GM21786 (cell line): Measurements from ENCODE around the gene MTRFR.
"Not testable (repeated sequence)": the region's sequence is repeated elsewhere in the genome, so short reads cannot be mapped to it uniquely, and the experiment has no call there.

Experiments
- ATAC-seq: cut with Tn5 transposase; IDR thresholded peaks from one replicate; pipeline ENCODE4 v1.9.1; 2021; ENCODE audit not compliant: unreplicated experiment

Gene MTRFR

DNA sequence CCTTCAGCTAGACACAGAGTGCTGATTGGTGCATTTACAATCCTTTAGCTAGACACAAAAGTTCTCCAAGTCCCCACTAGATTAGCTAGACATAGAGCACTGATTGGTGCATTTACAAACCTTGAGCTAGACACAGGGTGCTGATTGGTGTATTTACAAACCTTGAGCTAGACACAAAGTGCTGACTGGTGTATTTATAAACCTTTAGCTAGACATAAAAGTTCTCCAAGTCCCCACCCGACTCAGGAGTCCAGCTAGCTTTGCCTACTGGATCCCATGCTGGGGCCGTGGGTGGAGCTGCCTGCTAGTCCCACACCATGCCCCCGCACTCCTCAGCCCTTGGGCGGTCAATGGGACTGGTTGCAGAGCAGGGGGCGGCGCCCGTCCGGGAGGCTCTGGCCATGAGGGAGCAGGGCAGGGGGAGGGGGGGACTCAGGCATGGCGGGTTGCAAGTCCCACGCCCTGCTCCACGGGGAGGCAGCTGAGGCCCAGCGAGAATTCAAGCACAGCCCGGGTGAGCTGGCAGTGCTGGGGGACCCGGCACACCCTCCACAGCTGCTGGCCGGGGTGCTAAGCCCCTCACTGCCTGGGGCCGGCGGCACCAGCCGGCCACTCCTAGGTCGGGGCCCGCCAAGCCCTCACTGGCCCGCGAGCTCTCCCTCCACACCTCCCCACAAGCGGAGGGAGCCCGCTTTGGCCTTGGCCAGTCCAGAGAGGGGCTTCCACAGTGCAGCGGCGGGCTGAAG is 15.9 kb downstream of the MTRFR start:
- ATAC-seq, result not testable (repeated sequence)

DNA sequence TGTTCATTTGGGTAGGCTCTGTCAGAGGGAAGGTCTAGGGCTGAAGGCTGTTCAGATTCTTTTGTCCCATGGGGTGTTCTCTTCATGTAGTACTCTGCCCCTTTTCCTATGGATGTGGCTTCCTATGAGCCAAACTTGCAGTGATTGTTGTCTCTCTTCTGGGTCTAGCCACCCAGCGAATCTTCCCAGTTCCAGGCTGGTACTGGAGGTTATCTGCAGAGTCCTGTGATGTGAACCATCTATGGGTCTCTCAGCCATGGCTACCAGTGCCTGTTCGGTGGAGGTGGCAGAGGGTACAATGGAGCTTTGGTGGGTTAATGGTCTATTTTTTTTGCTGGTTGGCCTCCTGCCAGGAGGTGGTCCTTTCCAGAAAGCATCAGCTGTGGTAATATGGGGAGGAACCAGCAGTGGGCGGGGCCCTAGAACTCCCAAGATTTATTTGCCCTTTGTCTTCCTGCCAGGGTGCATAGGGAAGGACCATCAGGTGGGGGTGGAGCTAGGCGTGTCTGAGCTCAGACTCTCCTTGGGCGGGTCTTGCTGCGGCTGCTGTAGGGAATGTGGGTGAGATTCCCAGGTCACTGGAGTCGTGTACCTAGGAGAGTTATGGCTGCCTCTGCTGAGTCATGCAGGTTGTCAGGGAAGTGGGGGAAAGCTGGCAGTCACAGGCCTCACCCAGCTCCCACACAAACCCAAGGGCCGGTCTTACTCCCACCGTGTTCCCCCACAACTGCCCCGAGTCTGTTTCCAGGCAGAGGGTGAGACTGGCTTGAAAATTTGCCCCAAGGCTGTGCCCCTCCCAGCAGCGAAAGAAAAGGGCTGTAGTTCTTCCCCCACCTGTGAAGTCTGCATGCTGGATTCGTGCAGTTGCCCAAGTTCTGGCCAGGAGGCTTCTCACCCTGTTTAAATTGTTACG is 17.5 kb downstream of the MTRFR start:
- ATAC-seq, result no peak

DNA sequence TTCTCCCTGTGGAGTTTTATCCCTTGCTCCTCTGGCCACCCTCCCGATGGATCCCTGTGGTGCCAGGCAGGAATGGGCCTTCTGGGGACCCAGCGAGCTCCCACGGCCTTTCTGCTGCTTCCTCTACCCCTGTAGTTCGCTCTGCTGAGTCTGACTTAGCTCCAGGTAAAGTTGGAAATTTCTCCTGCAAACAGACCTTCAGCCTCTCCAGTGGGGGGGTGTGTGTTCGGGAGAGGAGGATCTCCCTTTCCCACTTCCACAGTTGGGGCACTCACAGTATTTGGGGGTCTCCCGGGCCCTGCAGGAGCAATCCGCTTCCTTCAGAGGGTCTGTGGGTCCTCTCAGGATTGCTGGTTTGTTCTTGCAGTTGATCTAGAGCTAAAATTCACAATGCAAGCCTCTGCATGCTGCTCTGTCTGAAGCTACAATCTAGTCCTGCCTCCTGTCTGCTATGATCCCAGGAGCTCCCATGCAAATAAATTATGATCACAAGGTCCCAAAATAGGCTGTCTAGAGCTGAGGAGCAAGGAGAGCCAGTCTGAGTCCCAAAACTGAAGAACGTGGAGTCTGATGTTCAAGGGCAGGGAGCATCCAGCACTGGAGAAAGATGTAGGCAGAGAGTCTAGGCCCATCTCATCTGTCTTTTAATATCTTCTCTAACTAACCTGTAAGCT is 18.3 kb downstream of the MTRFR start:
- no peak for ATAC-seq

DNA sequence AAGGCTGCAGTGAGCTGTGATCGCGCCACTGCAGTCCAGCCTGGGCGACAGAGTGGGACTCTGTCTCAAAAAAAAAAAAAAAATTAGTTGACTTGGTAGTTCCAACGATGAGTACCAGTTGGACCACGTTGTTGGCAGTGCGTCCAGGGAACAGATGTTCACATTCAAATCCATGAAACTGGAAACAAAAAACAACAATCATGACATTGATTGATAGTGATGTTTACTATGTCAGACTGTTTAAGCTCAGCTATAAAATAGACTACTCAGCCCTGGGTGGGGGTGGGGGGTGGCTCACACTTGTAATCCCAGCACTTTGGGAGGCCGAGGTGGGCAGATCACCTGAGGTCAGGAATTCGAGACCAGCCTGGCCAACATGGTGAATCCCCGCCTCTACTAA is 19.1 kb downstream of the MTRFR start:
- not testable (repeated sequence) for ATAC-seq

DNA sequence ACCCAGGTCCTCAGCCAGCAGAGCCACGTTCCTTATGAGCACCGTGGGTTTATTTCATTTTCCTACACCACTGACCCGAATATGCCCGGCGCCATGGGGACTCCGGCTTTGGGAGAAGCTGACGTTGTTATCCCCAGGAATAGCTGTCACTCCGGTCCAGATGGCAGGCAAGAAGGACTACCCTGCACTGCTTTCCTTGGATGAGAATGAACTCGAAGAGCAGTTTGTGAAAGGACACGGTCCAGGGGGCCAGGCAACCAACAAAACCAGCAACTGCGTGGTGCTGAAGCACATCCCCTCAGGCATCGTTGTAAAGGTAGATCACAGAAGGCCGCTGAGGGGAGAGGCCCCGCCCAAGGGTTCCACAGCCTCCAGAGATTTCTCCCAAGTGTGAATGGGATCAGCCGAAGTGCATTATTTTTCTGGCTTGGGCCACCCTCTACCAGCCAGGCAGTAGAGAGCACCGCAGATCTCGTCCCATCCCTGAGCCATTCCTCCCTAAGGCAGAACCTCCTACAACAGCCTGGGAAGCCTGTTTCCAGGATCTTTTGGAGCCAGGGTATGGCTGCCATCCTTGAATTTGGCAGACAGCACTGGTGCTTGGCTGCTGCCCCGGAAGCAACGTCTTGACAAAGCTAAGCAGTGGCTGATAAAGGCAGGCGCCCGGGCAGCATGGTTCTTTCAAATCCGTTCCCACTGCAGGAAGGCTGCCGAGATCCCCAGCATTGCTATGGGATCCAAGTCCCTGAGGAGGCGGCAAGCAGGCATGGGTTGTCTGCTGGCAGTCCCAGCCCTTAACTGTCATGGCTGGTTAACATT is 20.6 kb downstream of the MTRFR start:
- ATAC-seq, result no peak

DNA sequence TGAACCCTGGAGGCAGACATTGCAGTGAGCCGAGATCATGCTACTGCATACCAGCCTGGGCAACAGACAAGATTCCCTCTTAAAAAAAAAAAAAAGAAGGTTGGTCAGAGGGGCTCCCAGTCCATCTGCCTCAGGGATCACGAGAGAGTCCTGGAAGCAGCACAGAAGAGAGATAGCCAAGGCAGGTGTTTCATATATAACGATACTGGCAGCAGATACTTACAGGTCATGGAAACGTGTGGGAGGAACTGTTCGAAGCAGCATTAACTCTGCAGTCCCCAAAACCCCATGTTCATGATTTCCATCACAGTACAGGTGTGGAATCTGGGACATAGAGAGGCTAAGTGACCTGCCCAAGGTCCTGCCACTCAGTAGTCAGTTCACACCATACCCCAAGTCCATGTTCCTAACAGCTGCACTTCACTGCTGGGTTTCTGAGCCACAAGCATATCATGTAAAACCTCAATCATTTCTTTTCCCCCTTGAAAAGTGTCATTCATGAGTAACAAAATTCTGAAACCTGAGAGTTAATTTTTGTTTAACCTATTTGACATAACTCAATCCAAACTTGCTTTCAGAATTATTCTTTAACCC is 21.7 kb downstream of the MTRFR start:
- ATAC-seq, result no peak

DNA sequence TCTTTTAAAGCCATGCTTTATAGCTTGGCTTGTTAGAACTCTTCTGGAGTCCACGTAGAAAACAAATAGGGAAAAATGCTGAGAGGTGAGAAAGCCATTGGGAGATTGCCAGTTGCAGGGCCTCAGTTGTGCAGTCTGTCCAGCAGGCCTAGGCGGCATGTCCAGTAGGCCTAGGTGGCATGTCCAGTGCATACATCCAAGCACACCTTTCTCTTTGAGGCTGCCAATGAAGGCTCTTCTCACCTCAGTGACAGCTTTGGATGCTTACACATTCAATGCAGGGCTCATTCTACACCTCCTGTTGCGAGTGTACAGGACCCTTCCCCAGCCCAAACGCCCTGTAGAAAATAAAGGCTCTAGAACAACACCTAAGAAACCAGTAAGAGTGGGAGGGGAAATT is 25.4 kb downstream of the MTRFR start:
- no peak for ATAC-seq

DNA sequence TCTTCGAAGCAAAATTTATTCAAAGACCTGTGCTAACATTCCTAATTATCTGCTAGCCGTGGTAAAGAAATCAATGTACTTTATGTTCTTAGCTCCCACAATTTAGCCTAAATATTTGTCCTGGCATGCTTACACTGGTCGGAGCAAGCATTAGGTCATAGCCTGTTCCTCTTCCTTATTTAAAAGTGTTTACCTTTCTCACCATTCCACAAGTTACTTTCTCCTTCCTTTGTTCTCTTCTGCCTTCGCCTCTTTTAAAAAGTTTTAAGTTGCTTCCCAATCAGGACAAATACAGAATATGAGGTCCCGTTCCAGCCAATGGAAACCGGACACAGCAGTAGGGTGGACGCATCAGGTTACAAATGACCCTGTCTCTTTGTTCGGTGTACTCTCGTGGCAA is 26.8 kb downstream of the MTRFR start:
- no peak for ATAC-seq

DNA sequence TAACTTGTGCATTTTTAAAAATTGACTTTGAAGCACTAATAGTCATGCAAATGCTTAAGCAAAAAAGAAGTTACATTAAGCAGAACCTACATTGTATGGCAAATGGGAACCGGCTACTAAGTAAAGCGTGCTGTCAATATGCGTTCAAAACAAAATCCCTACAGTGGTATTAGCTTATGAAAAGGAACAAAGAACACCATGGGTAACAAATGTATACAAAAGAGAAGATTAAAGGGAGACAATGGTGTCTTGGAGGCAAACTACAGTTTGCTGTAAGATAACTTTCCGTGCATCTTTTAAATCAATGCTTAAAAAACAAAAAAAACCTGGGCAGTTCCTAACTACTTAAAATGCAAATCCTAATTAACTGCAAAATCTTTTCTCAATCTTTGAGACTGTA is 28.0 kb downstream of the MTRFR start:
- ATAC-seq, result no peak

DNA sequence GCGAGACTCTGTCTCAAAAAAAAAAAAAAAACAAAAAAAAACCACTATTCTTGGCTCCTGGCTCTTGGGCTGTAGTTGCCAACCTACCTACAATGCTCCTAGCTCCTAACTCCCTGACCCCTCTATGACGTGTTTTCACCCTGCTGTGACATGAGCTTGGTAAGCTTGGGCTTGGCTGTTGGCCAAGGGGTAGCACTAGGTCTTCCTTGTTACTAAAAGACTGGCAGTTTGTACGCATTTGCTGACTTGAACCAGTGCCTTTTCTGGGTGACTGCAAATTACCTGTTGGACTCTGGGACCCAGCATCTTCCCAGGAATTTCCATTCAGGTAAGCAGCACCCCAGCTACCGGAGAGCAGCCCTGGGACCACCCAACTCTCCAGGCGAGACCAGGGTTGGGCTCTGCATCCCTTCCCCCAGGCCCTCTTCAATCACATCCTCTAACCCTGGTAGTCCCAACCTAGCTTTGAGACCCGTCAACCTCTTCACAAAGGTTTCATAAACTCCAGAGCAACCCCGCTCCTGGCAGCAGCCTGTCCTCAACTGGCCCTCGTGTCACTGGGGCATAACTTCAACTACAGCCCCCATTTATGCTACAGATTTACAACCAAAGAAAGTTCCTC is 30.1 kb downstream of the MTRFR start:
- no peak for ATAC-seq

DNA sequence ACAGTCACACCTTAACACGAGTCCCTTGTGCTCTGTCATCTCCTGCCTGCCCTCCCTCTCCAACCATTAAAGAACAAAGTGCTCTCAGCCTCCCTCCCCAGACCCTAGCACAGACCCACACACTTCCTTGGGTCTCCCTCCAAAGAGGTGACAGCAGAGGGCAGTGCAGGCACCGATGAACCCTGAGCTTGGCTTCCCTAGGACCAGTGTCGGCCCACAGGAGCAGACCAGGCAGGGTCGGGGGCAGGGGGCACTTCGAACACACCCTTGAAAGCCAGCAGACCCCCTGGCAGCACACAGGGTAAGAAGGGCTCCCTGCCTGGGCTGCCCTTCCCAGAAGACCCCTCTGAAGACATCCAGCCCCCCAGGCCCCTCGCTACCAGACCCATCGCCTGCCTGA is 31.4 kb downstream of the MTRFR start:
- no peak for ATAC-seq

DNA sequence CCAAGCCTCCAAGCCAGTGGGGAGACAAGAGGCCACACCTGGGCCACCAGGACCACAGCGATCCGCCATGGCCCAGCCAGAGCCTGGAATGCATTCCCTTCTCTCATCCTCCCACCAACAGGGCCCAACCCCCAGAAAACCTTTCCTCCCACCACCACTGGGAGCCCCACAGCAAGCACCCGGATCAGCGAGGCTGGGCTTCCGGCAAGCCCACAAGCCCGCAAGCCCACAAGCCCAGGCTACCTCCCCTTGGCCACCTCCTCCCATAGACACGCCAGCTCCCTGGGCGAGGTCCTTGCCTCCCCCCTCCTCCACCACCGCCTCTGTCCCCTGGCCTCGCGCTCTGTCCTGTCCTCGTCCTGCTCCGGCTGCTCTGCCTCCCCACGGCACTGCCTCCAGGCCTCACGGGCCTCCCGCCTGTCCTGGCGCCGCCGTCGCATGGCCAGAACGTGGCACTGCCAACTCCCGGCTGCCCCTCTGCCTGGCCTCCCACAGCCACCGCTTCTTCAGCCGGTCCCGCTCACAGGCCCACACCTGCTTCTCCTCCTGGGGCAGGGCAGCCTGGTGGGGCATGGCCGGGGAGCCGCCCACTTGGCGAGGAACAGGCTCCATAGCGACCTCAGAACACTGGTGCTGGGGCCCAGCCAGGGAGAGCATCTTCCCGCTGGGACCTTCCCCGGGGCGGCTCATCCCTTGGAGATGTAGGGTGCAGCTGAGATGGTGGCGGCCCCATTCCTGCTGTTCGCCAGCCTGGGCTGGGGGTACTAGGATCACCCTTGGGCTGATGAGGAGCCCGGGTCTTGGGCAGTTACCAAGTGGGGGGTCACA is 32.8 kb downstream of the MTRFR start:
- ATAC-seq, result no peak

DNA sequence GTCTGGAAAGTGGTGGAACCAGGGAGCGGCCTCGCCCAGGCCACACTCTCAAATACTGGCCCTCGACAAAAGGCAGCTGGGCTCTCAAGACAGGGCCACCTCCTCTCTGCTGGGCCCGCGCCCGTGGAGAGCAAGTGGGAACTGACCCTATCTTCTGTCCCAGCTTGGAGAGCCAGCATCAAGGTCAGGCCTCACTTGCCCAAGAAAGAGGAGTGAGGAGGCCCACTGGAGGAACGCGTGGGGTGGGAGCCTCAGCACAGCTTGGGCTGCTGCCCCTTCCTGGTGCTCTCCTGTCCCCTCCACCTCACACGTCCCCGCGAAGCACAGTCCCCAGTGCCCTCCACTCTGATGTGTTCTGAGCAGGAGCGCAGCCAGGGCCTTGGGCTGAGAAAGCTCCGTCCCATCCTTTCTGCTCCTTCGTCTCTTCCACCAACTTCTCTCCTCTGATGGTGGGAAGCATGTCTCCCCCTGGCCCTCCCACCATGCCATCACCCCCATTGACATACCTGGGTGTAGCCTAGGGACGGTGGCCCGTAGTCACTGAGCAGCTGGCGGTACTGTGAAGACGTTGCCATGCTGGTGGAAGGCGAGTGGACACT is 33.5 kb downstream of the MTRFR start:
- no peak for ATAC-seq

DNA sequence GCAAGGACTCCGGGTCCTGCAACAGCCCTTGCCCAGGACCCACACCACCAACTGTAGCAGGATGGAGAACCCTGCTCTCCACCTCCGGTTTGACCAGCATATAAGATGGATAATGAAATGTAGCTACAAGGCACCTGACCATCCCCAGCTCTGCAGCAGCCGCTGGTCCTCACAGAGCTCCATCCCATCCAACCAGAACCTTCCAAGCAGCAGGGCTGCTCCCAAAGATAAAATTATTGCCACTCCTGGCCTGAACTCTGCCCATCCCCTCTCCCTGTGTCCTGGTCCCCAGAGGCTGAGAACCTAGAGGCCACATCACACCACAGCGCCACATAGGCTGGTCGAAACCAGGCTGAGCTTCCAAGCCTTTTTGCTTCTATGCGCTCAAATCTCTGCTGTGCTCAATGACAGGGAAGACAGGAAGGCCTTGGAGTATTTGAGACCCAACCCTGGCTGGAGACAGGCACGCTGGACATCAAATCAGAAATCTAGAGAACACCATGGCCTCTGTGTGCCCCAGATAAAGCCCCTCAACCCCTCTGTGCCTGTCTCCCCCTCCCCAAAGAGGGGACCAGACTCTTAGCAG is 34.2 kb downstream of the MTRFR start:
- ATAC-seq, result no peak

DNA sequence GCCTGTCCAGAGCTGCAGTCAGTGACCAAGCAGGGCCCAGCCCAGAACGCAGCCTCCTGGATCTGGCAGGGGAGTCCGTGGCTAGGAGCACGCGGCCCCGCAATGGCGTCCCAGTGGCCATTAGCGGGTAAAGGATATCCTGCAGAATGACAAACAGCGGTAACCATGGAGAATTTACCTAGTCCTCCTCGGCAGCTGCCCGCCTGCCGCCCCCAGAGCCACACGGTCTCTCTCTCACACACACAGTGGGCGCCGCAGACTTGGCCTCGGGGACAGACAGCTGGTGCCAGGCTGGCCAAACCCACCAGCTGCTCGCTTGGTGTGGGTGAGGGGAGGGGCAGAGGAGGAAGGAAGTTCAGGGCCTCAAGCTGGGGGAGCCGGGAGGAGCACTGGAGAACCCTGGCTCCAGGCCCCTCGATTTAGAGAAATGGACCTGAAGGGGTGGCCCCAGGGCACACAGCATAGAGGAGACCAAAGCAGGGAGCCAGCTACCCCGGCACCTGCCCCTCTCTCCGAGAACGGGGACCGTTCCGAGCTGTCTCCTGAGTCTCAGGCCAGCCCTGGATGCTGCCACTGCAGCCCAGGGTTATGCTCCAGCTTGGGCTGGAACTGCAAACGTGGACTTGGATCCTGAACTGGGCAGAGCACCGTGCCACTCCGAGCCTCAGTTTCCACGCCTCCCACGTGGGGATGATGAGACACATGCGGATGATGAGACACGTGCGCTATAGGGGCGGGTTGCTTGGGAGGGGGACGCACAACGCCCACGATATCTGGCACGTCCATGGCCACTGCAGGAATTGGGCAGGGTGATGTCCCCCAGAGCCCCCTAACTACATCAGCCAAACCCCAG is 35.0 kb downstream of the MTRFR start:
- no peak for ATAC-seq

DNA sequence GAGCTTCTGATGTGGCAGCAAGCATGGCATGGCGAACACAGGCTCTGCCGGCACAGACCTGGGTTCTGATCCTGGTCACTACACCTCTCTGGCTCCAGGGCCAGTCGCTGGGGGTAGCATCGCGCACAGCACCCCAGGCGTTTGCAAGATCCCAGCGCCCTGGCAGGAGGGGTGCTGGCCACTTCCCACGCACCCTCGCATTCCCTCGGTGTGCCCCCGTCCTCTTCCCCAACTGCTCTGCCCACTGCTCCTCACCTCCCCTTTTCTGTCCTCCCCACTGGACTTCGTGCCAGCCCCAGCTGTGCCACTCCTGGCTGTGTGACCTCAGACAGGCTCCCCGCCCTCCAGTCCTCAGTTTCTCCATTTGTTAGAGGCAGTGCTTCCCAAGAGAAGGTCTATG is 35.6 kb downstream of the MTRFR start:
- ATAC-seq, result no peak

DNA sequence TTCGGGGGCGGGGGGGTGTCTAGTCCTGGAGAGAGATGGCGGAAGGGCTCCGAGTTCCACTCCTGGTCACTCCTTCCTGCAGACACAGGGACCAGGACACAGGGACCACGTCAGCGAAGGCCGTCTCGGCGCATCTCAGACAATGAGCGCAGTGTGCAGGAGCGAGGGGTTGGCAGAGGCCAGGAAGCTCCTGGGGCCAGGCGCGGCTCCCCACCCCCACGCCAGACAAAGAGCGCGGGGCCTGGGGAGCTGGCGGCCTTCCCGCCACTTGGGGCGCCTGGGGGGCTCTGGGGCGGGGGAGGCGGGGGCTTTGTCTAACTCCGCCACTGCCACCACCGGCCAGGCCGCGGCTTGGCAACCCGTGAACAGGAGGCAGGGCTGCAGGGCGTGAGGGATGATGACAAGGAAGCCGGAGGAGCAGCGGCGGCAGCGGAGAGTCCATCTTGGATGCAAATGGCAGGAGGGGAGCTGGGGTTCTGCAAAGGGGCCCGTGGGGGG is 36.2 kb downstream of the MTRFR start:
- ATAC-seq, result no peak

DNA sequence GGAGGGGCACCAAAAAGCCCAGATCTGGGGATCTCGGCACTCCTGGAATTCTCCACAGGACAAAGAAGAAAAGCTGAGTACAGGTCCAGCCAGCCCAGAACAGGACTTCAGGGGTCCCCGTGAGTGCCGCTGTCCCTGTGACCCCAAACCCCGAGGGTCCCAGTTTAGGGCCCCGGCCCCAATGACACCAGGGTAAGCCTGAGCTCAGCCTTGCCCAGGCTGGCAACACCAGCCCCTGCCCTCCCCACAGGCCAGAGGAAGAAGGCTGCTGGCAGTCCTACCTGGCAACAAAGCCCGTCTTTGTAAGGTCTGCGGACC is 36.6 kb downstream of the MTRFR start:
- no peak for ATAC-seq
